GM12872 (cell line): ENCODE results near the gene RPUSD1.

Experiments used
- CTCF ChIP-seq: IDR thresholded peaks from 3 replicates; pipeline ENCODE4 v1.5.1; 2011; ENCODE audit warnings: low read depth, mild to moderate bottlenecking, low read length, moderate library complexity; ENCODE audit not compliant: insufficient read depth

RPUSD1 gene

GRCh38 chr16:815861-816260 lies 27.7 kb upstream of the RPUSD1 start:
- TF ChIP-seq CTCF = no peak

GRCh38 chr16:814974-815373 lies 26.8 kb upstream of the RPUSD1 start:
- no peak for TF ChIP-seq CTCF

- no peak for TF ChIP-seq CTCF
Measured at GRCh38 chr16:813916-814412, 25.8 kb upstream of the RPUSD1 start.

GRCh38 chr16:813204-813915 lies 25.2 kb upstream of the RPUSD1 start:
- peak; percentile 45; the same call in 2 of the 3 replicates for TF ChIP-seq CTCF

- TF ChIP-seq CTCF = no peak
Measured at GRCh38 chr16:808085-808386, 19.9 kb upstream of the RPUSD1 start.

GRCh38 chr16:807347-808084 lies 19.3 kb upstream of the RPUSD1 start:
- TF ChIP-seq CTCF = no peak

GRCh38 chr16:805474-805873 lies 17.3 kb upstream of the RPUSD1 start:
- no peak for TF ChIP-seq CTCF
